Liver (tissue), 9 donors: ENCODE measurements around the gene EXOC6. TPM values are rescaled to one million over a fixed set of nuclear protein-coding genes. Genes with fewer than 3 reads are reported as not detected.

Source experiments
- DNase-seq: peaks from one replicate; pipeline ENCODE4 v3.0.0-alpha.2; 2017; ENCODE audit warnings: low spot score
- H3K27ac ChIP-seq, 2 donors: one replicate each; pipeline ENCODE4 v1.7.0; 2013; ENCODE audit warnings: inconsistent platforms in 2 of 2, low read length in 2 of 2, control low read depth in 1 of 2, low read depth in 1 of 2, mild to moderate bottlenecking in 1 of 2
- H3K27me3 ChIP-seq, 4 donors: one replicate each; pipeline versions ENCODE4 v1.6.1 to v1.7.0; 2013; ENCODE audit warnings: low read length in 3 of 4, inconsistent platforms in 1 of 4, mild to moderate bottlenecking in 1 of 4, moderate library complexity in 1 of 4; ENCODE audit not compliant: control insufficient read depth in 4 of 4, insufficient read depth in 4 of 4
- H3K36me3 ChIP-seq, 4 donors: one replicate each; pipeline versions ENCODE4 v1.6.1 to v1.7.0; 2013; ENCODE audit warnings: low read length in 3 of 4, mild to moderate bottlenecking in 3 of 4, low read depth in 1 of 4, moderate library complexity in 1 of 4; ENCODE audit not compliant: control insufficient read depth in 4 of 4, insufficient read depth in 3 of 4
- H3K4me1 ChIP-seq, 4 donors: one replicate each; pipeline versions ENCODE4 v1.6.1 to v1.7.0; 2013; ENCODE audit warnings: low read length in 3 of 4, mild to moderate bottlenecking in 3 of 4, moderate library complexity in 1 of 4; ENCODE audit not compliant: control insufficient read depth in 4 of 4, insufficient read depth in 4 of 4
- H3K4me3 ChIP-seq, 3 donors: one replicate each; pipeline versions ENCODE4 v1.6.1 to v1.7.0; 2013; ENCODE audit warnings: low read length in 3 of 3, control low read depth in 1 of 3, low read depth in 1 of 3, mild to moderate bottlenecking in 1 of 3
- H3K9ac ChIP-seq, 2 donors: one replicate each; pipeline ENCODE4 v1.7.0; 2013; ENCODE audit warnings: low read length in 2 of 2, mild to moderate bottlenecking in 2 of 2, moderate library complexity in 2 of 2, control low read depth in 1 of 2, low read depth in 1 of 2
- H3K9me3 ChIP-seq, 4 donors: one replicate each; pipeline versions ENCODE4 v1.6.1 to v1.7.0; 2013; ENCODE audit warnings: low read length in 3 of 4; ENCODE audit not compliant: control insufficient read depth in 4 of 4
- CTCF ChIP-seq: fragments of 150-350 bp; IDR thresholded peaks from 2 replicates; pipeline ENCODE4 v1.5.1; 2017; ENCODE audit warnings: improper control_type of control experiment, low read depth, low read length; ENCODE audit not compliant: missing input control
- EGR1 ChIP-seq, 2 donors: IDR thresholded peaks; 2 replicates each; pipeline ENCODE4 v1.6.1; 2016 to 2018; ENCODE audit warnings: antibody characterized with exemption in 2 of 2, low read depth in 2 of 2
- FOXA1 ChIP-seq: IDR thresholded peaks from 2 replicates; pipeline ENCODE4 v1.6.1; 2016; ENCODE audit warnings: antibody characterized with exemption
- FOXA2 ChIP-seq: IDR thresholded peaks from 2 replicates; pipeline ENCODE4 v1.6.1; 2016; ENCODE audit warnings: antibody characterized with exemption
- GABPA ChIP-seq, 2 donors: IDR thresholded peaks in 1 of 2; conservative IDR thresholded peaks in 1 of 2; 2 replicates each; pipeline ENCODE4 v1.6.1; 2016; ENCODE audit warnings: antibody characterized with exemption in 2 of 2, mild to moderate bottlenecking in 1 of 2, moderate library complexity in 1 of 2
- HNF4G ChIP-seq: IDR thresholded peaks from 2 replicates; pipeline ENCODE4 v1.6.1; 2016; ENCODE audit warnings: antibody characterized with exemption
- JUND ChIP-seq, 2 donors: IDR thresholded peaks; 2 replicates each; pipeline ENCODE4 v1.6.1; 2016; ENCODE audit warnings: antibody characterized with exemption in 2 of 2
- NR2F2 ChIP-seq: IDR thresholded peaks from 2 replicates; pipeline ENCODE4 v1.6.1; 2016; ENCODE audit warnings: antibody characterized with exemption
- RAD21 ChIP-seq, 2 donors: IDR thresholded peaks; 2 replicates each; pipeline ENCODE4 v1.6.1; 2016; ENCODE audit warnings: antibody characterized with exemption in 2 of 2, mild to moderate bottlenecking in 2 of 2
- YY1 ChIP-seq: IDR thresholded peaks from 2 replicates; pipeline ENCODE4 v1.6.1; 2016; ENCODE audit warnings: antibody characterized with exemption, mild to moderate bottlenecking
- WGBS: extraction: QIAGEN DNeasy Blood & Tissue Kit; methylation state at CpG from one replicate; pipeline ENCODE4 v1.1.7; 2013; 5-methylcytosine and 5-hydroxymethylcytosine counted together
- polyA plus RNA-seq, 2 donors: library from polyadenylated mRNA; stranded (reverse) in 1 of 2; unstranded in 1 of 2; fragments of 200-250 nt in 1 of 2; fragments of >200 nt in 1 of 2; fragmentation: Nextera tagmentation in 1 of 2; extraction: Ambion mirVana in 1 of 2; gene quantifications; one replicate each; pipeline versions ENCODE4 v1.2.1 to v1.2.3, GENCODE V29; 2013 to 2015
- total RNA-seq, 2 donors: library from RNA; depleted of rRNA; stranded (reverse); fragments of >200 nt; gene quantifications; one replicate each; pipeline ENCODE4 v1.2.3, GENCODE V29; 2014
- TF ChIP-seq, protein P1 (sequence below): IDR thresholded peaks from 2 replicates; pipeline ENCODE4 v1.6.1; 2016; ENCODE audit warnings: antibody characterized with exemption
- donor health status: healthy.
- donor health status: healthy.
- donor health status: healthy.
- donor health status: healthy.
- donor health status: healthy.

The EXOC6 gene
- total and polyA plus RNA-seq, 4 donors: 6.5 to 35.4 (median 8.4) TPM

DNA sequence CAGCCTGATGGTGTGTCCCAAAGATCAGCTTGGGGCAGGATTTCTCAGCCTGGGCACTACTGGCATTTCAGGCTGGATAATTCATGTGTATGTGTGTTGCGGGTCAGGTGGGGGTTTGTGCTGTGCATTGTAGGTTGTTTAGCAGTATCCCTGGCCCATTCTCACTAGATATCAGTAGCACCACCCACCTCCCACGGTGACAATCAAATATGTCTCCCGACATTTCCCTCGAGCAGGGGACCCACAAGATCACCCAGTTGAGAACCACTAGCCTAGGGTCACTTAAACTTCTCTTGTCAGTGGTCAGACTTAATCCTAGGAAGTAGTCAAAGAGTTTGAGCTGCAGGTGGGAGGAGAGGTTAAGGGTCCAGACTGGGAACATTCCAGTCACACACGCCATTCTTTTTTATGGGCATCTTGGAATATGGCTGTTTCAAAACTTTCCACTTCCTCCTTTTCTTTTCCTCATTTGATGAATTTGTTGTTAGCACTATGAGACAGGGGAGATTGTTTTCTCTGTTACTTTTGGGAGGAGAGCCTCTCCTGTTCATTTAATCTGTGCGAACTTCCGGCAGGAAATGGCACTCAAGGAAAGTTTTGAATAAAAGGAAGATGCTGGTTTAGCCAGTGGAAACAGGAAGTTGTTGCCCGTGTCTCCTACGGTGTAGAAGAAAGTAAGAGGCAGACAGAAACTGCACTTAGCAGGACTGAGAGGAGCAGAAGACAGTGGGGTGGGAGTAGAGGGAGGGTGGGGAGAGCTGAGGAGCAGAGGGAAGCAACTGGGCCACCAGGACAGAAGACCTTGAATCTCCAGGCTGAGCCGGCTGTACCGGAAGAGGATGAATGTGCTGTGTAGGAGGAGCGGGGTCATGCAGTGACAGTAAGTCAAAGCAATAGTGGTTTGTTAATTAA, 17.6 kb upstream of the EXOC6 start:
- no peaks in the 10 kb centered on the region for H3K9me3 ChIP-seq
- DNase-seq: no peak
- TF ChIP-seq FOXA2 (no peak), NR2F2 (peak; percentile 34)
- 79% methylated on average over 12 of the region's 12 CpGs for WGBS
- no peaks in the 10 kb centered on the region for H3K4me1 ChIP-seq
- no peaks in the 10 kb centered on the region for H3K36me3 ChIP-seq
- no peaks in the 10 kb centered on the region for H3K27me3 ChIP-seq
- H3K27ac ChIP-seq: no peak overlapping the region
- no peak overlapping the region for H3K9ac ChIP-seq
- H3K4me3 ChIP-seq: no peak overlapping the region

DNA sequence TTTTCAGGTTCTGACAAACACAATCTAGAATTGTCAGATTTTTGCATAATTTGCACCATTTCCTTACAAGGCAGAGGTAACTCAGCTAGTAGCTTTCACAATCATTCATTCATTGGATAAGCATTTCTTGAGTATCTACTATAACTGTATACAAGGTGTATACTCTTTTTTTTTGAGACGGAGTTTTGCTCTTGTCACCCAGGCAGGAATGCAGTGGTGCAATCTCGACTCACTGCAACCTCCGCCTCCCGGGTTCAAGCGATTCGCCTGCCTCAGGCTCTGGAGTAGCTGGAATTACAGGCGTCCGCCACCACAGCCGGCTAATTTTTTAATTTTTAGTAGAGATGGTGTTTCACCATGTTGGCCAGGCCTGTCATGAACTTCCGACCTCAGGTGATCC, 16.2 kb upstream of the EXOC6 start:
- no peak overlapping the region for H3K4me3 ChIP-seq
- no peaks in the 10 kb centered on the region for H3K27me3 ChIP-seq
- no peaks in the 10 kb centered on the region for H3K36me3 ChIP-seq
- H3K9ac ChIP-seq: no peak overlapping the region
- no peak overlapping the region for H3K27ac ChIP-seq
- no peak for DNase-seq
- TF ChIP-seq NR2F2: no peak
- no peaks in the 10 kb centered on the region for H3K4me1 ChIP-seq
- H3K9me3 ChIP-seq: no peaks in the 10 kb centered on the region
- WGBS: 97% methylated on average over 10 of the region's 10 CpGs

- no peak overlapping the region for H3K4me3 ChIP-seq
- H3K4me1 ChIP-seq: no peaks in the 10 kb centered on the region
- 49% methylated on average over 2 of the region's 2 CpGs for WGBS
- H3K9me3 ChIP-seq: no peaks in the 10 kb centered on the region
- H3K27me3 ChIP-seq: no peaks in the 10 kb centered on the region
- no peaks in the 10 kb centered on the region for H3K36me3 ChIP-seq
- DNase-seq: no peak
- TF ChIP-seq, protein P1, sequence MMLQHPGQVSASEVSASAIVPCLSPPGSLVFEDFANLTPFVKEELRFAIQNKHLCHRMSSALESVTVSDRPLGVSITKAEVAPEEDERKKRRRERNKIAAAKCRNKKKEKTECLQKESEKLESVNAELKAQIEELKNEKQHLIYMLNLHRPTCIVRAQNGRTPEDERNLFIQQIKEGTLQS: no peak
- TF ChIP-seq RAD21 (IDR thresholded peaks at IDR 0.05) (no peak), FOXA2 (no peak), HNF4G (no peak), GABPA (IDR thresholded peaks at IDR 0.05 in 1 of 2, conservative IDR thresholded peaks at IDR 0.05 in 1 of 2) (no peak), FOXA1 (no peak), NR2F2 (no peak), CTCF (no peak), YY1 (no peak), EGR1 (IDR thresholded peaks at IDR 0.05; ENCODE audit: low read depth in 2 of 2) (no peak), JUND (IDR thresholded peaks at IDR 0.05) (no peak)
- H3K9ac ChIP-seq: no peak overlapping the region
- H3K27ac ChIP-seq: no peak overlapping the region
Measured at GRCh38 chr10:92832998-92833650, 15.2 kb upstream of the EXOC6 start.
